Right atrium auricular region (tissue), 2 donors: ENCODE data around the gene C10orf67. TPM values are rescaled to one million over a fixed set of nuclear protein-coding genes. Genes with fewer than 3 reads are reported as not detected.
A peak's percentile ranks its signal among the peaks of the same experiment; 100 is the strongest.

Experiments used
- DNase-seq: peaks from one replicate; pipeline ENCODE4 v3.0.0-alpha.2; 2019; ENCODE audit warnings: low spot score
- H3K27ac ChIP-seq, 2 donors: fragments of 200-600 bp; sonication (generic); 1 replicate in 1 of 2; 2 replicates in 1 of 2; pipeline ENCODE4 v1.5.1; 2016 to 2019
- H3K27me3 ChIP-seq, 2 donors: fragments of 200-600 bp; sonication (generic); one replicate each; pipeline versions ENCODE4 v1.5.1 to v1.6.0; 2017 to 2019
- H3K36me3 ChIP-seq: fragments of 200-600 bp; sonication (generic); one replicate; pipeline ENCODE4 v1.5.1; 2016
- H3K4me1 ChIP-seq, 2 donors: fragments of 200-600 bp; sonication (generic); one replicate each; pipeline versions ENCODE4 v1.5.1 to v1.6.0; 2017 to 2019
- H3K4me3 ChIP-seq, 2 donors: fragments of 200-600 bp; sonication (generic); 1 replicate in 1 of 2; 2 replicates in 1 of 2; pipeline ENCODE4 v1.5.1; 2017 to 2019; ENCODE audit warnings: mild to moderate bottlenecking in 1 of 2, moderate library complexity in 1 of 2
- H3K9me3 ChIP-seq, 2 donors: fragments of 200-600 bp; sonication (generic); one replicate each; pipeline ENCODE4 v1.5.1; 2019
- CTCF ChIP-seq, 2 donors: fragments of 200-600 bp; sonication (generic); IDR thresholded peaks; one replicate each; pipeline ENCODE4 v1.5.1; 2019; ENCODE audit warnings: antibody characterized with exemption in 2 of 2
- total RNA-seq, 2 donors: library from RNA; depleted of rRNA; stranded (reverse); fragments of >200 nt; gene quantifications; one replicate each; pipeline ENCODE4 v1.1.0, GENCODE V29; 2016

Gene C10orf67
- total RNA-seq, 2 donors from 2014 or later = 0.16 to 0.44 TPM

GRCh38 chr10:23171232-23171876 is 173.2 kb downstream of the C10orf67 start:
- H3K4me1 ChIP-seq = peaks cover 0 to 22% of the 10 kb centered on the region in 2 donors
- H3K27me3 ChIP-seq = peaks cover 16 to 27% of the 10 kb centered on the region in 2 donors
- no peak overlapping the region for H3K4me3 ChIP-seq
- TF ChIP-seq CTCF (IDR thresholded peaks at IDR 0.05) = no peak
- H3K36me3 ChIP-seq = no peaks in the 10 kb centered on the region
- no peak for DNase-seq
- no peak overlapping the region for H3K27ac ChIP-seq
- H3K9me3 ChIP-seq = no peaks in the 10 kb centered on the region

- Histone ChIP-seq H3K4me1 (peaks cover 0 to 5% of the 10 kb centered on the region in 2 donors), H3K27ac (no peak overlapping the region), H3K9me3 (no peaks in the 10 kb centered on the region), H3K27me3 (no peaks in the 10 kb centered on the region), H3K4me3 (no peak overlapping the region), H3K36me3 (no peaks in the 10 kb centered on the region)
- no peak for DNase-seq
- peak; percentile 74 to 89 for TF ChIP-seq CTCF (IDR thresholded peaks at IDR 0.05)
Measured at GRCh38 chr10:23158370-23158769, 186.2 kb downstream of the C10orf67 start.

GRCh38 chr10:23157691-23158369 is 186.8 kb downstream of the C10orf67 start:
- no peak overlapping the region for H3K4me3 ChIP-seq
- no peak for DNase-seq
- H3K27me3 ChIP-seq = no peaks in the 10 kb centered on the region
- TF ChIP-seq CTCF (IDR thresholded peaks at IDR 0.05) = no peak
- peaks cover 0 to 5% of the 10 kb centered on the region in 2 donors for H3K4me1 ChIP-seq
- H3K27ac ChIP-seq = no peak overlapping the region
- no peaks in the 10 kb centered on the region for H3K9me3 ChIP-seq
- no peaks in the 10 kb centered on the region for H3K36me3 ChIP-seq

- no peak overlapping the region for H3K27ac ChIP-seq
- TF ChIP-seq CTCF (IDR thresholded peaks at IDR 0.05) = no peak
- no peak overlapping the region for H3K4me3 ChIP-seq
- DNase-seq = no peak
- H3K9me3 ChIP-seq = no peaks in the 10 kb centered on the region
- no peaks in the 10 kb centered on the region for H3K27me3 ChIP-seq
- no peaks in the 10 kb centered on the region for H3K36me3 ChIP-seq
- peaks cover 0 to 5% of the 10 kb centered on the region in 2 donors for H3K4me1 ChIP-seq
Measured at GRCh38 chr10:23157239-23157681, 187.3 kb downstream of the C10orf67 start.

GRCh38 chr10:23156447-23157150 is 188.0 kb downstream of the C10orf67 start:
- no peaks in the 10 kb centered on the region for H3K9me3 ChIP-seq

More at GRCh38 chr10:23156447-23157150, 188.0 kb downstream of the C10orf67 start:
- Histone ChIP-seq H3K27ac (no peak overlapping the region), H3K27me3 (no peaks in the 10 kb centered on the region), H3K4me1 (peaks cover 0 to 5% of the 10 kb centered on the region in 2 donors), H3K36me3 (no peaks in the 10 kb centered on the region), H3K4me3 (no peak overlapping the region)
- no peak for DNase-seq
- no peak for TF ChIP-seq CTCF (IDR thresholded peaks at IDR 0.05)
